ENCODE measurements around the gene TFR2.

DNA sequence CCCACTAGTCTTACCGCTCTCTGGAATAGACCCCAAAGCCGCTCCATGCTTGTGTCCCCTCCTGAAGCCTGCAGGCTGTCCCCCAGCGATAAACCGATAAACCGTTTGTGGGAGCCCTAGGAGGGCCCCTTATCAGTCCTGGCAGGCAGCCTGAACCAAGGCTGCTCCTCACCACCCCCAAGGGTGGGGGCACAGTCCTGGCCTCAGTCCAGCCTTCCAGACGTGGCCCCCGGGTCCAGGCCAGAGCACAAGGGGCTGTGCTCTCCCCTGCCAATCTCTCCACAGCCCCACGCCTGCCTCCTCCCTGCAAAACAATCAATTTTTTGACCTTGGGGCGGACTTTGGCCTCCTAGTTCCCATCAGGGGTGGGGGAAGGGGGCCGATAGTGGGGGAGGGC lies at the start of gene TFR2:
- no peak for TF ChIP-seq POLR2AphosphoS5 (IDR thresholded peaks at IDR 0.05; ENCODE audit: insufficient read depth, low read depth, low read length)
- TF ChIP-seq GATA2 (IDR thresholded peaks at IDR 0.05; ENCODE audit: insufficient read depth, insufficient read length, low read depth, low read length) = no peak
- TF ChIP-seq, protein P1, sequence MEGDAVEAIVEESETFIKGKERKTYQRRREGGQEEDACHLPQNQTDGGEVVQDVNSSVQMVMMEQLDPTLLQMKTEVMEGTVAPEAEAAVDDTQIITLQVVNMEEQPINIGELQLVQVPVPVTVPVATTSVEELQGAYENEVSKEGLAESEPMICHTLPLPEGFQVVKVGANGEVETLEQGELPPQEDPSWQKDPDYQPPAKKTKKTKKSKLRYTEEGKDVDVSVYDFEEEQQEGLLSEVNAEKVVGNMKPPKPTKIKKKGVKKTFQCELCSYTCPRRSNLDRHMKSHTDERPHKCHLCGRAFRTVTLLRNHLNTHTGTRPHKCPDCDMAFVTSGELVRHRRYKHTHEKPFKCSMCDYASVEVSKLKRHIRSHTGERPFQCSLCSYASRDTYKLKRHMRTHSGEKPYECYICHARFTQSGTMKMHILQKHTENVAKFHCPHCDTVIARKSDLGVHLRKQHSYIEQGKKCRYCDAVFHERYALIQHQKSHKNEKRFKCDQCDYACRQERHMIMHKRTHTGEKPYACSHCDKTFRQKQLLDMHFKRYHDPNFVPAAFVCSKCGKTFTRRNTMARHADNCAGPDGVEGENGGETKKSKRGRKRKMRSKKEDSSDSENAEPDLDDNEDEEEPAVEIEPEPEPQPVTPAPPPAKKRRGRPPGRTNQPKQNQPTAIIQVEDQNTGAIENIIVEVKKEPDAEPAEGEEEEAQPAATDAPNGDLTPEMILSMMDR (IDR thresholded peaks at IDR 0.05; ENCODE audit: extremely low read depth in 1 of 2, insufficient read depth in 1 of 2, low read depth in 1 of 2, low read length in 2 of 2) = no peak
- no peak for TF ChIP-seq POLR2A (IDR thresholded peaks at IDR 0.05; ENCODE audit: low read depth, low read length)
- TF ChIP-seq EZH2 (IDR thresholded peaks at IDR 0.05; ENCODE audit: borderline replicate concordance, low read depth, low read length, severe bottlenecking) = no peak
